Measurements from ENCODE around the gene STRN4.

Gene STRN4, protein sequence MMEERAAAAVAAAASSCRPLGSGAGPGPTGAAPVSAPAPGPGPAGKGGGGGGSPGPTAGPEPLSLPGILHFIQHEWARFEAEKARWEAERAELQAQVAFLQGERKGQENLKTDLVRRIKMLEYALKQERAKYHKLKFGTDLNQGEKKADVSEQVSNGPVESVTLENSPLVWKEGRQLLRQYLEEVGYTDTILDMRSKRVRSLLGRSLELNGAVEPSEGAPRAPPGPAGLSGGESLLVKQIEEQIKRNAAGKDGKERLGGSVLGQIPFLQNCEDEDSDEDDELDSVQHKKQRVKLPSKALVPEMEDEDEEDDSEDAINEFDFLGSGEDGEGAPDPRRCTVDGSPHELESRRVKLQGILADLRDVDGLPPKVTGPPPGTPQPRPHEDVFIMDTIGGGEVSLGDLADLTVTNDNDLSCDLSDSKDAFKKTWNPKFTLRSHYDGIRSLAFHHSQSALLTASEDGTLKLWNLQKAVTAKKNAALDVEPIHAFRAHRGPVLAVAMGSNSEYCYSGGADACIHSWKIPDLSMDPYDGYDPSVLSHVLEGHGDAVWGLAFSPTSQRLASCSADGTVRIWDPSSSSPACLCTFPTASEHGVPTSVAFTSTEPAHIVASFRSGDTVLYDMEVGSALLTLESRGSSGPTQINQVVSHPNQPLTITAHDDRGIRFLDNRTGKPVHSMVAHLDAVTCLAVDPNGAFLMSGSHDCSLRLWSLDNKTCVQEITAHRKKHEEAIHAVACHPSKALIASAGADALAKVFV

DNA sequence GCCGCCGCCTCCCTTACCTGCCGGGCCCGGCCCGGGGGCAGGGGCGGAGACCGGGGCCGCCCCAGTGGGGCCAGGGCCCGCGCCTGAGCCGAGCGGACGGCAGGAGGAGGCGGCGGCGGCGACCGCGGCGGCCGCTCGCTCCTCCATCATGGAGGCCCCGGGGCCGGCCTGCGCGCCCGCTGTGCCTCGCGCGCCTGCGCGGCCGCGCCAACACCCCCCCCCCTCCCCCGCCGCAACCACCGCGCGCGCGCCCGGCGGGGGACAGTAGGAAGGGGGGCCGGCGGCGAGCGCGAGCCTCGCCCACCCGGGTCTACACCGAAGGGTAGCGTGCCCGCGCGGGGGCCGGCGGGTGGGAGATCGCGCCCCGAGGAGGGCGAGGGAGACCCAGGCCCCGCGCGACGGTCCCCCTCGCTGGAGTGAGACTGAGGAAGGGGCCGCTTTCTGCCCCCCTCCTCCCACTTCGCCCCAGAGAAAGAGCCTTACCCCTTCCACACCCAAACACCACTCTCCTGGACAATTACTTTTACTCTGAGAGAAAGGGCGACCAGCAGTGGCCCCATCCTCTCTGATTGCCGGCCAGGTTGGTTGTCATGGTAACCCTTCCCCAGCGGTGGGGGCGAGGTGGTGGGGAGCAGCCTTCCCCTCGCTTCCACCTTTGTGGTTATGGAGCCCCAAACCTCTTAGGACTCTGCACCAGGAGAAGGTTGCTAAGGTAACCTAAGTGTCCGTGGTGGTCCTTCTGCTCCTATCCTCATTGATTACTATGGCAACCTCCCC, at the start of gene STRN4:
TSS of gene STRN4 (minus strand) at position 170 of the 777 bp plus-strand sequence. CDS start at position 150, 20 bp downstream.
- TF ChIP-seq CTCF (IDR thresholded peaks at IDR 0.05; ENCODE audit: control insufficient read depth, insufficient read depth, low read depth, low read length, missing control alignments), result no peak
- peak within 1 kb of the TSS; percentile 96 for H3K4me3 ChIP-seq (ENCODE audit: control insufficient read depth, low read depth, low read length)
- DNase-seq (ENCODE audit: low read depth), result no peak

DNA sequence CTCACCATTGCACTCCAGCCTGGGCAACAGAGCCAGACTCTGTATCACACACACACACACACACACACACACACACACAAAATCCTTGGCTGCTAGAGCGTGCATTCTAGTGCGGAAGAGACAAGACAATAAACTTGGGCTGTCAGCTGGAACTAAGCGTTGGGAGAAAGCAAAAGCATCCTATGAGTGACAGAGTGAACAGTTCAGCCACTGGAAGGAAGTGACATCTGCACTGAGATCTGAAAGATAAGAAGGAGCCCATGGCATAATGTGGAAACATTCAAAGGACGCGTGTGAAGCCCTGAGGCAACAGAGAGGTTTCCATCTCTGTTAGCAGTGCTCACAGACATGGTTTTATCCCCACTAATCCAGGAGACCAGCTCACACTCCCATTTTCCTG, 45.7 kb upstream of the STRN4 start:
- no peak overlapping the region for H3K4me3 ChIP-seq (ENCODE audit: control insufficient read depth, low read depth, low read length)
- no peak for DNase-seq (ENCODE audit: low read depth)
- no peak for TF ChIP-seq CTCF (IDR thresholded peaks at IDR 0.05; ENCODE audit: control insufficient read depth, insufficient read depth, low read depth, low read length, missing control alignments)

DNA sequence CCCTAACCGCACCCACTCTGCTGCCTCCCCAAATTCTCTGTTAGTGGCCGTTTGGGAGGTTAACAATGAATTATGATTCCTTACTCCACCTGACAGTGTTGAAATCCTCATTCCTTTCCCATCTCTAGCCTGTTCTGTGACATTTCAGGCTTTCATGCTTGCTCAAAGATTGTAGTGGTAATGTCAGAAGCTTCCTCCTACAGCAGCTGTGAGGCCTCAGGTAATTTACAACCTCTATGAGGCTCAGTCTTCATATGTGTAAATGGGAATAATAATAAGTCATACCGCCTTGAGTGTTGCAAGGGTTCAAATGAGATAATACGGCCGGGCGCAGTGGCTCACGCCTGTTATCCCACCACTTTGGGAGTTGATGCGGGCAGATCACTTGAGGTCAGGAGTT, 43.1 kb upstream of the STRN4 start:
- no peak overlapping the region for H3K4me3 ChIP-seq (ENCODE audit: control insufficient read depth, low read depth, low read length)
- DNase-seq (ENCODE audit: low read depth), result no peak
- TF ChIP-seq CTCF (IDR thresholded peaks at IDR 0.05; ENCODE audit: control insufficient read depth, insufficient read depth, low read depth, low read length, missing control alignments), result no peak

- no peak for TF ChIP-seq CTCF (IDR thresholded peaks at IDR 0.05; ENCODE audit: control insufficient read depth, insufficient read depth, low read depth, low read length, missing control alignments)
- no peak for DNase-seq (ENCODE audit: low read depth)
- H3K4me3 ChIP-seq (ENCODE audit: control insufficient read depth, low read depth, low read length), result no peak overlapping the region
These were observed 42.7 kb upstream of the STRN4 start for GRCh38 chr19:46788968-46789338.

- H3K4me3 ChIP-seq (ENCODE audit: control insufficient read depth, low read depth, low read length), result peak within 1 kb of the TSS; percentile 96
- peak; percentile 9 for TF ChIP-seq CTCF (IDR thresholded peaks at IDR 0.05; ENCODE audit: control insufficient read depth, insufficient read depth, low read depth, low read length, missing control alignments)
These were observed 42.2 kb upstream of the STRN4 start, which contains the start of gene SLC1A5 for GRCh38 chr19:46788262-46788967. TSS of gene SLC1A5 (minus strand) at chr19:46788594. CDS start at chr19:46787965, 629 bp downstream.

More at GRCh38 chr19:46788262-46788967, 42.2 kb upstream of the STRN4 start, which contains the start of gene SLC1A5:
- peak; percentile 90 for DNase-seq (ENCODE audit: low read depth)

Data from AG09309 (cell line).